Body of pancreas (tissue), 4 donors: ENCODE measurements around the gene EML4.

Source experiments
- CTCF ChIP-seq, 7 experiments: fragments of 450-650 bp in 4 of 7; fragments of 200-600 bp in 3 of 7; sonication (generic) in 3 of 7; IDR thresholded peaks; one replicate each; pipeline ENCODE4 v1.5.1; 2016 to 2019; ENCODE audit warnings: antibody characterized with exemption in 7 of 7
- POLR2A ChIP-seq, 3 donors: fragments of 450-650 bp; IDR thresholded peaks; one replicate each; pipeline ENCODE4 v1.6.1; 2016; ENCODE audit warnings: antibody characterized with exemption in 3 of 3, mild to moderate bottlenecking in 2 of 3

GRCh38 chr2:42129487-42129852 is 39.7 kb upstream of the EML4 start:
- TF ChIP-seq POLR2A (IDR thresholded peaks at IDR 0.05) (no peak), CTCF (IDR thresholded peaks at IDR 0.05) (no peak)
